ENCODE data around the gene NKD2.

DNA sequence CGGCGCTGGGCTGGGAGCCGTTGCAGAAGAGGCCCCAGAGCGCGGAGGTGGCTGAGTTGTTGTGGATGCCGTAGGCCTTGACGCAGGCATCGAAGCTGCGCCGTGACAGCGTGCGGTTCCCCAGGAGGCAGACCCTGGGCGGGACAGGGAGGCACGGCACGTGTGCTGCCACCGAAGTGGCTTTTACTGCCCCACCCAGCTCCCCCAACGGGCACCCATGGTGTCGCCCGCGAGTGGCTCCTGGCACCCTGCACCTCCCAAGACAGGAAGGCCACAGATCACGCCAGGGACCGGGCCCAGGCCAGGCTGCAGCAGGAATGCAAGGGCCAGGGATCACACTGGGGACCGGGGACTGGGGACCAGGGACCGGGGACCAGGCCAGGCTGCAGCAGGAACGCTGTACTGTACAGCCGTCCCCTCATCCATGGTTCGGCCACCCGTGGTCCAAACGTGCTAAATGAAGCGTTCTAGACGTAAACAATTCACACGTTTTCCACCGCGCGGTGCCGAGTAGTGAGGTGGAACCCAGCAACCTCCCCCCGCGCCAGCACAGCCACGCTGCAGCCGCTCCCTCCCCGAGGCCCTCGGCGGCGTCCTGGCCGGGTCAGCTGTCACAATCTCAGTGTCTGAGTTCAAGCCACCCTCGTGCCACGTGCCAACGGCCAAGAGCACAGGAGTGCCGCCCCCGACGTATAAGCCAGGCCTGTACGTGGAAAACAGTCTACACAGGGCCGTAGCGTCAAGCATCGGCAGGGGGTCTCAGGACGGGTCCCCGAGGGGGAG lies 75.4 kb downstream of the NKD2 start:
- TF ChIP-seq POLR2A (IDR thresholded peaks at IDR 0.05): no peak
- TF ChIP-seq, protein P1, sequence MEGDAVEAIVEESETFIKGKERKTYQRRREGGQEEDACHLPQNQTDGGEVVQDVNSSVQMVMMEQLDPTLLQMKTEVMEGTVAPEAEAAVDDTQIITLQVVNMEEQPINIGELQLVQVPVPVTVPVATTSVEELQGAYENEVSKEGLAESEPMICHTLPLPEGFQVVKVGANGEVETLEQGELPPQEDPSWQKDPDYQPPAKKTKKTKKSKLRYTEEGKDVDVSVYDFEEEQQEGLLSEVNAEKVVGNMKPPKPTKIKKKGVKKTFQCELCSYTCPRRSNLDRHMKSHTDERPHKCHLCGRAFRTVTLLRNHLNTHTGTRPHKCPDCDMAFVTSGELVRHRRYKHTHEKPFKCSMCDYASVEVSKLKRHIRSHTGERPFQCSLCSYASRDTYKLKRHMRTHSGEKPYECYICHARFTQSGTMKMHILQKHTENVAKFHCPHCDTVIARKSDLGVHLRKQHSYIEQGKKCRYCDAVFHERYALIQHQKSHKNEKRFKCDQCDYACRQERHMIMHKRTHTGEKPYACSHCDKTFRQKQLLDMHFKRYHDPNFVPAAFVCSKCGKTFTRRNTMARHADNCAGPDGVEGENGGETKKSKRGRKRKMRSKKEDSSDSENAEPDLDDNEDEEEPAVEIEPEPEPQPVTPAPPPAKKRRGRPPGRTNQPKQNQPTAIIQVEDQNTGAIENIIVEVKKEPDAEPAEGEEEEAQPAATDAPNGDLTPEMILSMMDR (IDR thresholded peaks at IDR 0.05): no peak
